GM21737 (cell line): ENCODE measurements around the gene CDK5RAP1.

Experiments used
- ATAC-seq: cut with Tn5 transposase; IDR thresholded peaks from one replicate; pipeline ENCODE4 v1.9.1; 2021; ENCODE audit warnings: mild to moderate bottlenecking, moderate library complexity; ENCODE audit not compliant: unreplicated experiment

CDK5RAP1 gene

DNA sequence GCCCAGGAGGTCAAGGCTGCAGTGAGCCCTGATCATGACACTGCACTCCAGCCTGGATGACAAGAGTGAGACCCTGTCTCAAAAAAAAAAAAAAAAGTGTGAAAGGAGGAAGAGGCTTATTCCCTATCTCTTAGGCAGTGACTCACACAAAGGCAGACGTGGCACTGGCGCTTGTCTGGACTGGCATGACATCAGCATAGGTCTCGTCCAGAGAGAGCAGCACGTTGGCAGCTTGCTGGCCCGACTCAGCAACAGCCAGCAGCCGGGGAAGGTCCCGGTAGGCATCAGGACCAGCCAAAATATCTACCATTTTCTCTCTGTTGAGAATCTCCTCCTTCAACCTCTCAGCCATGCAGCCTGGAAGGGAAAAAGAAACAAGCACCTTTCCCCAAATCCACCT, 14.1 kb downstream of the CDK5RAP1 start:
- no peak for ATAC-seq

DNA sequence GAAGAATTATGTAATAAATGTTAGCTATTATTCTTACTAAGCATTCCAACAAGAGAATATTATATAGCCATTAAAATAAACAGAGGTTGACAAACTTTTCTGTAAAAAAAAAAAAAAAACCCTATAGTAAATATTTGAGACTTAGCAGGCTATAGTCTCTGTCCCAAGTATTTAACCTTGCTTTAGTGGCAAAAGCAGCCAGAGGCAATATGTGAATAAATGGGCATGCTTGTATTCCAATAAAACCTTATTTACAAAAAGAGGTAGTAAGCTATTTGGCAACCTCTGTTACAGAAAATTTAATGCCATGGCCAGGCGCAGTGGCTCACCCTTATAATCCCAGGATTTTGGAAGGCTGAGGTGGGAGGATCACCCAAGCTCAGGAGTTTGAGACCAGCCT, 14.6 kb downstream of the CDK5RAP1 start:
- ATAC-seq, result no peak

- no peak for ATAC-seq
Measured at GRCh38 chr20:33377366-33377765, 24.0 kb downstream of the CDK5RAP1 start.

GRCh38 chr20:33373735-33374605, 27.3 kb downstream of the CDK5RAP1 start:
- ATAC-seq, result no peak

DNA sequence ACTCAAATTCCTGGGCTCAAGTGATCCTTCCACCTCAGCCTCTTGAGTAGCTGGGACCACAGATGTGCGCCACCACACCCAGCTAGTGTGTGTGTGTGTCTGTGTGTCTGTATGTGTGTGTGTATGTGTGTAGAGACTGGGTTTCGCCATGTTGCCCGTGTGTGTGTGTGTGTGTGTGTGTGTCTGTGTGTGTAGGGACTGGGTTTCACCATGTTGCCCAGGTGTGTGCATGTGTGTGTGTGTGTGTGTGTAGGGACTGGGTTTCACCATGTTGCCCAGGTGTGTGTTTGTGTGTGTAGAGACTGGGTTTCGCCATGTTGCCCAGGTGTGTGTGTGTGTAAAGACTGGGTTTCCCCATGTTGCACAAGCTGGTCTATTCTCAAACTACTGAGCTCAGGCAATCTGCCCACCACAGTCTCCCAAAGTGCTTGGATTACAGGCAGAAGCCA, 28.3 kb downstream of the CDK5RAP1 start:
- ATAC-seq, result no peak

GRCh38 chr20:33370291-33370690, 31.0 kb downstream of the CDK5RAP1 start:
- no peak for ATAC-seq

DNA sequence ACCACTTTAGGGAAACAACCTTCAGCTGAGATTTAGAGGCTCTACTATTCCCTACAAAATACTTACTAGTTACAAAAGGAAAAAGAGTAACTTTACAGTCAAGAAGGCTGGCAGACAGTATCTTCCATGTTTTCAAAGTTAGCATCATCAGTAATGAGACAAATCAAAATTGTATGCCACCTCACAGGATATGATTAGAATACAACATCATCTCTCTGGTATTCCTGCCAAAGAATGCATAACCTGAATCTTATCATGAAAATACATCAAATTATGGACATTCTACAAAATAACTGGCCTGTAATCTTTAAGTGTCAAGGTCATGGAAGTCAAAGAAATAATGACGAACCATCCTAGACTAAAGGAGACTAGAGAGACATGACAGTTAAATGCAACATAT, 38.4 kb downstream of the CDK5RAP1 start:
- ATAC-seq, result no peak

- ATAC-seq, result no peak
Measured at GRCh38 chr20:33359399-33360261, 41.7 kb downstream of the CDK5RAP1 start.

- ATAC-seq, result no peak
Measured at GRCh38 chr20:33353013-33353402, 48.3 kb downstream of the CDK5RAP1 start.

- no peak for ATAC-seq
Measured at GRCh38 chr20:33352258-33353012, 48.9 kb downstream of the CDK5RAP1 start.

- ATAC-seq, result no peak
Measured at GRCh38 chr20:33351696-33352095, 49.6 kb downstream of the CDK5RAP1 start.

DNA sequence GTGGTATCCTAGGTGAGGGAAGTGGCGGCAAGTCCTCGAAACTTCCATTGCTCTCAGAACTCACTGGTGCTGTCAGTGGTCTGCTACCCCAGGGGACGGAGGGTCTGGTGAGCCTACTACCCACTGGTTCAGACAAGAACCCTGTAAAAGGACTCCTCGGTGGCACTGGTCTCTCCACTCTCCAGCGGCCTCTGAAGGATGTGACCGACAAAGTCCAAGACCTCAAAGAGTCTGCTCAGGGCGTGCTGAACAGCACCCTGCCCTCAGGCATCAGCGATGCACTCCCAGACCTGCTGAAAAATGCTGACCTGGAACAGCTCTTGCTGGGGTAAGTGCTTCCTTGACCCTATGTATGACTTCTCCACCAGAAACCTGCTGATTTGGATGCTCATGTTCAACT, 51.8 kb downstream of the CDK5RAP1 start:
- ATAC-seq, result no peak

DNA sequence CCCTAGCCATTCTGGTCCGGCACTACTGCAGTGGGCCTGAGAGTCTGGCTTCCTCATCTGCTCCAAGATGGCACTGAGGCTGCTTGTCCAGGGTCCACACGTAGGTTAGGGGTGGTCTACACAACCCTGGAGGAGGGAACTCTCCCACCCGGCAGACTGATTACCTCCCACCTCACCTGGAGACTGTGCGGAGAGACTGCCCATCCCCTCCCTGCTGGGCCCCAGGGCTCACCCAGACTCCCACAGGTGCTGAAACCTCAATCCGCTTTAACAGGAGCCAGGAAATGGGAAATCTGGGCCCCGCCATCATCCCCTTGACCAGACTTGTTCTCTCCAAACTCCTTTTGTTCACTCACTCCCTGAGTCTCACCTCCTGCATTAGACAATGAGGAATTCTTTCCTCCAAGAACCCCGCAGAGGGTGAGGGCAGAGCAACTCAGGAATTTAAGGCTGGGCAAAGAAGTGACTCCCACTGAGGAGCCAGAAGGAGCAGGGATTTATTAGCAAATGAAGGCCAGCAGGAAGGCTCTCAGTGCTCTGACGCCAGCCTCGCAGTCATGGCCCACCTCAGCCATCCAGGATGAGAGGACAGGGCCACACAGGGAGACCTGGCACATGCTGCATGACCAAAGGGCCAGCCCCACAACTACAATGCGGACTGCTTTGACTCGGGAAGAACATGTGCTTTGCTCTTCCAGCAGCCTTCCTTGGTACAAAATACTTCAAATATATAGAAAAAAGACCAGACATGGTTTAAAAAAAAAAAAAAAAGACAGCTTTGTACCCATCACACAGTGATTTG, 53.0 kb downstream of the CDK5RAP1 start:
- ATAC-seq, result no peak

GRCh38 chr20:33345342-33345741, 56.0 kb downstream of the CDK5RAP1 start:
- no peak for ATAC-seq

DNA sequence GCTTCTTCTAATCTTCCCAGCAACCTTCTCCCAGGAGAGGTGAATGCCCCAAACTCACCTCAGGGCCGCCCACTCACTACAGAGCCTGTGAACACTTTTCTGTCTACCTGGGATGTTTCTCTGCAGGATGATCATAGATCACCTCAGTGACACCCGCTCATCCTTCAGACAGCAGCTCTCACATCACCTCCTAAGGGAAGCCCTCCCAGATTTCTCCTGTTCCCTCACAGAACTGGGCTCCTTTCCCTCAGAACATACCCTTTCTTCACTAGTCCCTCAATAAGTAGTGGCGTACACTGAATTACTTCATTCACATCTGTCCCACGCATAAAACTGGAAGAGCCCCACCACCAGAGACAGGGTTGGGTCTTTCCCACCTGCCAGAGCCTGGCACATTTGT, 57.8 kb downstream of the CDK5RAP1 start:
- ATAC-seq, result no peak

GRCh38 chr20:33339515-33340058, 61.7 kb downstream of the CDK5RAP1 start:
- no peak for ATAC-seq

GRCh38 chr20:33338467-33339258, 62.7 kb downstream of the CDK5RAP1 start:
- no peak for ATAC-seq

GRCh38 chr20:33337531-33338165, 63.7 kb downstream of the CDK5RAP1 start:
- no peak for ATAC-seq

GRCh38 chr20:33337119-33337518, 64.2 kb downstream of the CDK5RAP1 start:
- no peak for ATAC-seq
